Measurements from ENCODE around the gene ADRB1.

DNA sequence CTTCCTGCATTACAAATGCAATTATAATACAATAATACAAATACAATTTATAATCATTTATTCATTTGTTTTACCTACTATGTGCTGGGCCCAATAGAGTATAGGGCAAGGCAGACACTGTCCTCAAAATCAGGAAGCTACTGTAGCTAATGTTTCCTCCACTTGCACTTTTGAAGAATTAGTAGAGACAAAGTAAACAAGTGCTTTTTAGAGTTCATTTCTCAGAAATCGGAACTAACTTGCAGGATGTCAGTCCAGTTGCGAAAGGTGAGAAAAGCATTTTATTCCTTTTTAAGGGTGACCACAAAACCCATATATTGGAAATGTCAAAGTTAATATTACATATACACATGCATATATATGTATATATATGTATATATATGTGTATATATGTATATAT, 14.2 kb downstream of the ADRB1 start:
- TF ChIP-seq, protein P1, sequence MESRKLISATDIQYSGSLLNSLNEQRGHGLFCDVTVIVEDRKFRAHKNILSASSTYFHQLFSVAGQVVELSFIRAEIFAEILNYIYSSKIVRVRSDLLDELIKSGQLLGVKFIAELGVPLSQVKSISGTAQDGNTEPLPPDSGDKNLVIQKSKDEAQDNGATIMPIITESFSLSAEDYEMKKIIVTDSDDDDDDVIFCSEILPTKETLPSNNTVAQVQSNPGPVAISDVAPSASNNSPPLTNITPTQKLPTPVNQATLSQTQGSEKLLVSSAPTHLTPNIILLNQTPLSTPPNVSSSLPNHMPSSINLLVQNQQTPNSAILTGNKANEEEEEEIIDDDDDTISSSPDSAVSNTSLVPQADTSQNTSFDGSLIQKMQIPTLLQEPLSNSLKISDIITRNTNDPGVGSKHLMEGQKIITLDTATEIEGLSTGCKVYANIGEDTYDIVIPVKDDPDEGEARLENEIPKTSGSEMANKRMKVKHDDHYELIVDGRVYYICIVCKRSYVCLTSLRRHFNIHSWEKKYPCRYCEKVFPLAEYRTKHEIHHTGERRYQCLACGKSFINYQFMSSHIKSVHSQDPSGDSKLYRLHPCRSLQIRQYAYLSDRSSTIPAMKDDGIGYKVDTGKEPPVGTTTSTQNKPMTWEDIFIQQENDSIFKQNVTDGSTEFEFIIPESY (IDR thresholded peaks at IDR 0.05) = no peak
- TF ChIP-seq, protein P2, sequence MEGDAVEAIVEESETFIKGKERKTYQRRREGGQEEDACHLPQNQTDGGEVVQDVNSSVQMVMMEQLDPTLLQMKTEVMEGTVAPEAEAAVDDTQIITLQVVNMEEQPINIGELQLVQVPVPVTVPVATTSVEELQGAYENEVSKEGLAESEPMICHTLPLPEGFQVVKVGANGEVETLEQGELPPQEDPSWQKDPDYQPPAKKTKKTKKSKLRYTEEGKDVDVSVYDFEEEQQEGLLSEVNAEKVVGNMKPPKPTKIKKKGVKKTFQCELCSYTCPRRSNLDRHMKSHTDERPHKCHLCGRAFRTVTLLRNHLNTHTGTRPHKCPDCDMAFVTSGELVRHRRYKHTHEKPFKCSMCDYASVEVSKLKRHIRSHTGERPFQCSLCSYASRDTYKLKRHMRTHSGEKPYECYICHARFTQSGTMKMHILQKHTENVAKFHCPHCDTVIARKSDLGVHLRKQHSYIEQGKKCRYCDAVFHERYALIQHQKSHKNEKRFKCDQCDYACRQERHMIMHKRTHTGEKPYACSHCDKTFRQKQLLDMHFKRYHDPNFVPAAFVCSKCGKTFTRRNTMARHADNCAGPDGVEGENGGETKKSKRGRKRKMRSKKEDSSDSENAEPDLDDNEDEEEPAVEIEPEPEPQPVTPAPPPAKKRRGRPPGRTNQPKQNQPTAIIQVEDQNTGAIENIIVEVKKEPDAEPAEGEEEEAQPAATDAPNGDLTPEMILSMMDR (IDR thresholded peaks at IDR 0.05; ENCODE audit: low read depth, low read length, missing input control) = no peak
- TF ChIP-seq, protein P3, sequence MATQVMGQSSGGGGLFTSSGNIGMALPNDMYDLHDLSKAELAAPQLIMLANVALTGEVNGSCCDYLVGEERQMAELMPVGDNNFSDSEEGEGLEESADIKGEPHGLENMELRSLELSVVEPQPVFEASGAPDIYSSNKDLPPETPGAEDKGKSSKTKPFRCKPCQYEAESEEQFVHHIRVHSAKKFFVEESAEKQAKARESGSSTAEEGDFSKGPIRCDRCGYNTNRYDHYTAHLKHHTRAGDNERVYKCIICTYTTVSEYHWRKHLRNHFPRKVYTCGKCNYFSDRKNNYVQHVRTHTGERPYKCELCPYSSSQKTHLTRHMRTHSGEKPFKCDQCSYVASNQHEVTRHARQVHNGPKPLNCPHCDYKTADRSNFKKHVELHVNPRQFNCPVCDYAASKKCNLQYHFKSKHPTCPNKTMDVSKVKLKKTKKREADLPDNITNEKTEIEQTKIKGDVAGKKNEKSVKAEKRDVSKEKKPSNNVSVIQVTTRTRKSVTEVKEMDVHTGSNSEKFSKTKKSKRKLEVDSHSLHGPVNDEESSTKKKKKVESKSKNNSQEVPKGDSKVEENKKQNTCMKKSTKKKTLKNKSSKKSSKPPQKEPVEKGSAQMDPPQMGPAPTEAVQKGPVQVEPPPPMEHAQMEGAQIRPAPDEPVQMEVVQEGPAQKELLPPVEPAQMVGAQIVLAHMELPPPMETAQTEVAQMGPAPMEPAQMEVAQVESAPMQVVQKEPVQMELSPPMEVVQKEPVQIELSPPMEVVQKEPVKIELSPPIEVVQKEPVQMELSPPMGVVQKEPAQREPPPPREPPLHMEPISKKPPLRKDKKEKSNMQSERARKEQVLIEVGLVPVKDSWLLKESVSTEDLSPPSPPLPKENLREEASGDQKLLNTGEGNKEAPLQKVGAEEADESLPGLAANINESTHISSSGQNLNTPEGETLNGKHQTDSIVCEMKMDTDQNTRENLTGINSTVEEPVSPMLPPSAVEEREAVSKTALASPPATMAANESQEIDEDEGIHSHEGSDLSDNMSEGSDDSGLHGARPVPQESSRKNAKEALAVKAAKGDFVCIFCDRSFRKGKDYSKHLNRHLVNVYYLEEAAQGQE (IDR thresholded peaks at IDR 0.05) = no peak
- TF ChIP-seq HNF4G (IDR thresholded peaks at IDR 0.05) = no peak
- TF ChIP-seq EGR1 (IDR thresholded peaks at IDR 0.05; ENCODE audit: low read depth in 2 of 2) = no peak
- TF ChIP-seq, protein P4, sequence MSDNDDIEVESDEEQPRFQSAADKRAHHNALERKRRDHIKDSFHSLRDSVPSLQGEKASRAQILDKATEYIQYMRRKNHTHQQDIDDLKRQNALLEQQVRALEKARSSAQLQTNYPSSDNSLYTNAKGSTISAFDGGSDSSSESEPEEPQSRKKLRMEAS (IDR thresholded peaks at IDR 0.05) = no peak

Data from liver (tissue), 3 donors.